ES-I3 (cell line): ENCODE results near the gene TMEM87A.
"Not testable (repeated sequence)": the region's sequence is repeated elsewhere in the genome, so short reads cannot be mapped to it uniquely, and the experiment has no call there.

Experiments used
- H3K36me3 ChIP-seq: 2 replicates; pipeline ENCODE4 v1.6.1; 2013; ENCODE audit warnings: mild to moderate bottlenecking, low read length, control low read depth, moderate library complexity; ENCODE audit not compliant: insufficient read depth
- H3K4me1 ChIP-seq: 2 replicates; pipeline ENCODE4 v1.6.1; 2013; ENCODE audit warnings: mild to moderate bottlenecking, control low read depth, low read length; ENCODE audit not compliant: insufficient read depth
- H3K9ac ChIP-seq: 2 replicates; pipeline ENCODE4 v1.6.1; 2013; ENCODE audit warnings: low read depth, mild to moderate bottlenecking, low read length, moderate library complexity
- H3K9me3 ChIP-seq: 2 replicates; pipeline ENCODE4 v1.6.1; 2013; ENCODE audit warnings: mild to moderate bottlenecking, low read length, moderate library complexity; ENCODE audit not compliant: control insufficient read depth, insufficient read depth

Gene TMEM87A

GRCh38 chr15:42233107-42233506 lies 40.1 kb downstream of the TMEM87A start:
- no peaks in the 10 kb centered on the region for H3K9me3 ChIP-seq
- no peaks in the 10 kb centered on the region for H3K4me1 ChIP-seq
- no peaks in the 10 kb centered on the region; the same call in 1 of the 2 replicates for H3K36me3 ChIP-seq

GRCh38 chr15:42232606-42233005 lies 40.6 kb downstream of the TMEM87A start:
- H3K36me3 ChIP-seq, result no peaks in the 10 kb centered on the region; the same call in 1 of the 2 replicates
- H3K4me1 ChIP-seq, result no peaks in the 10 kb centered on the region
- no peak overlapping the region for H3K9ac ChIP-seq
- H3K9me3 ChIP-seq, result no peaks in the 10 kb centered on the region

More at GRCh38 chr15:42233107-42233506, 40.1 kb downstream of the TMEM87A start:
- H3K9ac ChIP-seq, result no peak overlapping the region

GRCh38 chr15:42231088-42231487 lies 42.1 kb downstream of the TMEM87A start:
- H3K4me1 ChIP-seq, result no peaks in the 10 kb centered on the region
- peaks cover 10% of the 10 kb centered on the region for H3K36me3 ChIP-seq
- H3K9ac ChIP-seq, result no peak overlapping the region
- no peaks in the 10 kb centered on the region for H3K9me3 ChIP-seq

GRCh38 chr15:42228981-42229380 lies 44.3 kb downstream of the TMEM87A start:
- H3K4me1 ChIP-seq, result not testable (repeated sequence)
- peaks cover 10% of the 10 kb centered on the region; the same call in 1 of the 2 replicates for H3K36me3 ChIP-seq

GRCh38 chr15:42228036-42228435 lies 45.2 kb downstream of the TMEM87A start:
- peaks cover 12% of the 10 kb centered on the region; the same call in 1 of the 2 replicates for H3K36me3 ChIP-seq
- no peak overlapping the region for H3K9ac ChIP-seq
- no peaks in the 10 kb centered on the region for H3K9me3 ChIP-seq
- H3K4me1 ChIP-seq, result no peaks in the 10 kb centered on the region

More at GRCh38 chr15:42228981-42229380, 44.3 kb downstream of the TMEM87A start:
- not testable (repeated sequence) for H3K9ac ChIP-seq, H3K9me3 ChIP-seq

GRCh38 chr15:42226648-42227047 lies 46.6 kb downstream of the TMEM87A start:
- Histone ChIP-seq H3K9me3 (no peaks in the 10 kb centered on the region), H3K36me3 (peaks cover 16% of the 10 kb centered on the region; the same call in 1 of the 2 replicates), H3K9ac (no peak overlapping the region), H3K4me1 (no peaks in the 10 kb centered on the region)

- 0 out of 2 replicates have a peak, but pooled peaks cover 6% of the 10 kb centered on the region for H3K36me3 ChIP-seq
- H3K9ac ChIP-seq, result no peak overlapping the region
Measured at GRCh38 chr15:42220216-42220615, 53.0 kb downstream of the TMEM87A start.

GRCh38 chr15:42218953-42219592 lies 54.2 kb downstream of the TMEM87A start:
- H3K36me3 ChIP-seq, result 0 out of 2 replicates have a peak, but pooled peaks cover 6% of the 10 kb centered on the region
- no peak overlapping the region for H3K9ac ChIP-seq
- H3K9me3 ChIP-seq, result no peaks in the 10 kb centered on the region
- H3K4me1 ChIP-seq, result no peaks in the 10 kb centered on the region

More at GRCh38 chr15:42220216-42220615, 53.0 kb downstream of the TMEM87A start:
- H3K9me3 ChIP-seq, result no peaks in the 10 kb centered on the region
- H3K4me1 ChIP-seq, result no peaks in the 10 kb centered on the region

- Histone ChIP-seq H3K4me1 (no peaks in the 10 kb centered on the region), H3K9ac (no peak overlapping the region), H3K36me3 (0 out of 2 replicates have a peak, but pooled peaks cover 4% of the 10 kb centered on the region), H3K9me3 (no peaks in the 10 kb centered on the region)
Measured at GRCh38 chr15:42217568-42217967, 55.7 kb downstream of the TMEM87A start.

- no peaks in the 10 kb centered on the region for H3K9me3 ChIP-seq
- 0 out of 2 replicates have a peak, but pooled peaks cover 3% of the 10 kb centered on the region for H3K36me3 ChIP-seq
- no peak overlapping the region for H3K9ac ChIP-seq
- H3K4me1 ChIP-seq, result no peaks in the 10 kb centered on the region
Measured at GRCh38 chr15:42215913-42216829, 57.1 kb downstream of the TMEM87A start.

GRCh38 chr15:42214600-42214999 lies 58.6 kb downstream of the TMEM87A start:
- Histone ChIP-seq H3K9me3 (no peaks in the 10 kb centered on the region), H3K9ac (no peak overlapping the region), H3K36me3 (0 out of 2 replicates have a peak, but pooled peaks cover 3% of the 10 kb centered on the region), H3K4me1 (no peaks in the 10 kb centered on the region)

- Histone ChIP-seq H3K9ac (no peak overlapping the region), H3K4me1 (no peaks in the 10 kb centered on the region), H3K36me3 (0 out of 2 replicates have a peak, but pooled peaks cover 3% of the 10 kb centered on the region), H3K9me3 (no peaks in the 10 kb centered on the region)
Measured at GRCh38 chr15:42213511-42213910, 59.7 kb downstream of the TMEM87A start.

GRCh38 chr15:42210696-42211095 lies 62.5 kb downstream of the TMEM87A start:
- no peaks in the 10 kb centered on the region for H3K9me3 ChIP-seq
- H3K9ac ChIP-seq, result no peak overlapping the region
- 0 out of 2 replicates have a peak, but pooled peaks cover 3% of the 10 kb centered on the region for H3K36me3 ChIP-seq
- H3K4me1 ChIP-seq, result no peaks in the 10 kb centered on the region
